ENCODE measurements around the gene BICD2. TPM values are rescaled to one million over a fixed set of nuclear protein-coding genes. Genes with fewer than 3 reads are reported as not detected.

The BICD2 gene
- total and polyA plus RNA-seq, 2 of the 8 experiments (the other 6 are each of a cell fraction or from before 2014, with no cell fraction given) = 6.6 to 22.8 TPM

DNA sequence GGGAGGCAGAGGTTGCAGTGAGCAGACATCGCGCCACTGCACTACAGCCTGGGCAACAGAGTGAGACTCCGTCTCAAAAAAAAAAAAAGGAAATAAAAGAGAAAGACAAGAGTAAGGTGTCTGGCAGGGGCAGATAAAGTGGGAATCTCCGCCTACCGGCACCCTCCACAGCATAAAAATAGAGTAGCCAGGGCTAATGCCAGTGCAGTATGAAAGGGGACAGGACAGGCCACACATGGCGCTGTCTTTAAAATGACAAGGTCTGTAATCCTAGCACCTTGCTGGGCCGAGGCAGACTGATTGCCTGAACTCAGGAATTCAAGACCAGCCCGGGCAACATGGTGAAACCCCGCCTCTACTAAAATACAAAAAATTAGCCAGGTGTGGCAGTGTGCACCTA, 7.8 kb downstream of the BICD2 start:
- no peak overlapping the region for H4K91ac ChIP-seq (replicated peaks; ENCODE audit: insufficient read length, low read length)
- DNase-seq (ENCODE audit: low read depth in 1 of 2, low spot score in 2 of 2) = no peak
- no peaks in the 10 kb centered on the region for H3K9me3 ChIP-seq (ENCODE audit: insufficient read depth in 2 of 2, low read depth in 1 of 2, low read length in 1 of 2)
- no peak overlapping the region for H2BK15ac ChIP-seq (ENCODE audit: low read length)
- H4K20me1 ChIP-seq (replicated peaks in 1 of 2; ENCODE audit: control insufficient read depth in 1 of 2, insufficient read depth in 2 of 2, low read length in 2 of 2) = peaks cover 5 to 20% of the 10 kb centered on the region in 2 experiments
- CTCF ChIA-PET (ENCODE audit: partially characterized antibody) = interaction anchor here (1.2 kb wide), 1 partner anchor 9 kb away, joined by 3 read pairs; no protein-coding TSS in a partner anchor
- TF ChIP-seq ZNF274 (IDR thresholded peaks at IDR 0.05; ENCODE audit: borderline replicate concordance, extremely low read depth, low read length) = no peak
- TF ChIP-seq FOSL1 (IDR thresholded peaks at IDR 0.05; ENCODE audit: insufficient read depth, low read depth, low read length) = no peak
- no peak for TF ChIP-seq SIX5 (IDR thresholded peaks at IDR 0.05; ENCODE audit: low read depth, low read length)
- TF ChIP-seq YY1 (IDR thresholded peaks at IDR 0.05; ENCODE audit: low read depth, low read length) = no peak
- TF ChIP-seq TAF1 (IDR thresholded peaks at IDR 0.05; ENCODE audit: low read depth, low read length) = no peak
- no peak for TF ChIP-seq RNF2 (IDR thresholded peaks at IDR 0.05; ENCODE audit: borderline replicate concordance, low read depth, low read length, missing control alignments, poor library complexity, severe bottlenecking)
- TF ChIP-seq, protein P1, sequence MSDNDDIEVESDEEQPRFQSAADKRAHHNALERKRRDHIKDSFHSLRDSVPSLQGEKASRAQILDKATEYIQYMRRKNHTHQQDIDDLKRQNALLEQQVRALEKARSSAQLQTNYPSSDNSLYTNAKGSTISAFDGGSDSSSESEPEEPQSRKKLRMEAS (IDR thresholded peaks at IDR 0.05) = no peak
- no peak for TF ChIP-seq CBX5 (IDR thresholded peaks at IDR 0.05; ENCODE audit: low read depth, low read length)
- no peak for TF ChIP-seq MAFK (IDR thresholded peaks at IDR 0.05; ENCODE audit: low read depth, low read length)
- TF ChIP-seq KDM4A (IDR thresholded peaks at IDR 0.05; ENCODE audit: low read depth, low read length, severe bottlenecking) = no peak
- TF ChIP-seq POU5F1 (IDR thresholded peaks at IDR 0.05; ENCODE audit: low read depth, low read length) = no peak
- FAIRE-seq = no peak
- no peaks in the 10 kb centered on the region for H3K27me3 ChIP-seq (replicated peaks in 1 of 4; ENCODE audit: control insufficient read depth in 3 of 4, extremely low read depth in 1 of 4, insufficient read depth in 3 of 4, low read length in 3 of 4)
- H3K4me2 ChIP-seq (ENCODE audit: insufficient read depth in 1 of 2, low read depth in 2 of 2, low read length in 2 of 2) = no peak overlapping the region
- H3K79me2 ChIP-seq (ENCODE audit: control insufficient read depth in 1 of 2, insufficient read depth in 2 of 2, low read length in 2 of 2) = peaks cover 11 to 74% of the 10 kb centered on the region in 2 experiments; a peak in 3 of 4 replicates
- no peak overlapping the region for H2BK120ac ChIP-seq (replicated peaks; ENCODE audit: low read depth, low read length)
- H3K23ac ChIP-seq (ENCODE audit: insufficient read length) = no peak overlapping the region
- H2BK12ac ChIP-seq (ENCODE audit: low read depth, low read length) = no peak overlapping the region
- H4K5ac ChIP-seq (ENCODE audit: insufficient read length, low read depth, low read length) = no peak overlapping the region
- peaks cover 0 to 2% (median 0%) of the 10 kb centered on the region in 4 experiments; a peak in 1 of 8 replicates for H3K36me3 ChIP-seq (ENCODE audit: control insufficient read depth in 2 of 4, insufficient read depth in 4 of 4, low read length in 3 of 4)
- H3K56ac ChIP-seq (replicated peaks; ENCODE audit: insufficient read length, low read depth, low read length) = no peak overlapping the region
- H2BK20ac ChIP-seq (ENCODE audit: low read length) = no peak overlapping the region
- no peak overlapping the region for H3K4me3 ChIP-seq (ENCODE audit: extremely low read depth in 1 of 4, insufficient read depth in 2 of 4, low read depth in 3 of 4, low read length in 4 of 4)
- no peak overlapping the region; the same call in 1 of the 2 replicates for H3K18ac ChIP-seq (ENCODE audit: extremely low read depth, low read length)
- H3K9ac ChIP-seq (replicated peaks in 1 of 4; ENCODE audit: extremely low read depth in 1 of 4, low read depth in 3 of 4, low read length in 3 of 4) = no peak overlapping the region
- no peak overlapping the region for H3K4ac ChIP-seq (replicated peaks; ENCODE audit: insufficient read length, low read depth, low read length)
- no peak overlapping the region for H3K14ac ChIP-seq (ENCODE audit: insufficient read length)
- H3K23me2 ChIP-seq (ENCODE audit: low read depth, low read length) = no peaks in the 10 kb centered on the region
- no peak overlapping the region for H2AK5ac ChIP-seq (ENCODE audit: low read depth, low read length)
- POLR2A ChIA-PET (ENCODE audit: partially characterized antibody) = interaction anchor here (1.5 kb wide), 1 partner anchor 86 kb away, joined by 4 read pairs; the partner anchor contains the start of gene IPPK
- H3K27ac ChIP-seq (ENCODE audit: low read depth, low read length) = no peak overlapping the region
- H2AFZ ChIP-seq (ENCODE audit: low read length) = no peak overlapping the region
- 84% methylated on average over 6 of the region's 9 CpGs; no CpG with 5 or more reads in 1 of the 2 experiments for WGBS, 2 experiments (ENCODE audit: extremely low coverage in 1 of 2, insufficient coverage in 1 of 2, insufficient read length in 1 of 2, insufficient replicate concordance in 2 of 2, low coverage in 1 of 2, low lambda C conversion rate in 2 of 2, missing lambda C conversion rate in 1 of 2)
- H4K8ac ChIP-seq (ENCODE audit: extremely low read depth, insufficient read depth, low read length) = no peak overlapping the region
- peaks cover 3 to 13% (median 10%) of the 10 kb centered on the region in 4 experiments for H3K4me1 ChIP-seq (replicated peaks in 1 of 4; ENCODE audit: control insufficient read depth in 3 of 4, insufficient read depth in 4 of 4, low read length in 3 of 4)
- H3K79me1 ChIP-seq (ENCODE audit: low read depth, low read length) = peaks cover 24% of the 10 kb centered on the region
- no peak overlapping the region for H2BK5ac ChIP-seq (ENCODE audit: low read depth, low read length)

All from H1 (cell line).